HL-60 (cell line): ENCODE results near the gene PTGES2.

Experiments
- DNase-seq, 2 experiments: peaks; one replicate each; pipeline ENCODE4 v3.0.0-alpha.2; 2010 to 2020; ENCODE audit warnings: low read depth in 1 of 2, low spot score in 1 of 2
- H3K27ac ChIP-seq: fragments of 250-450 bp; sonication (Bioruptor Pico); replicated peaks from 2 replicates; pipeline ENCODE4 v1.5.1; 2020; ENCODE audit warnings: mild to moderate bottlenecking, moderate library complexity
- H3K27me3 ChIP-seq: fragments of 250-450 bp; sonication (Bioruptor Pico); 2 replicates; pipeline ENCODE4 v1.5.1; 2021; ENCODE audit warnings: mild to moderate bottlenecking, moderate library complexity; ENCODE audit not compliant: insufficient read depth, poor library complexity, severe bottlenecking
- H3K4me3 ChIP-seq: replicated peaks from 2 replicates; pipeline ENCODE4 v1.5.1; 2011; ENCODE audit warnings: mild to moderate bottlenecking, control low read depth, low read length; ENCODE audit not compliant: insufficient read depth
- GABPA ChIP-seq: IDR thresholded peaks from 2 replicates; pipeline ENCODE4 v1.6.1; 2012; ENCODE audit warnings: low read depth
- POLR2AphosphoS5 ChIP-seq: IDR thresholded peaks from 2 replicates; pipeline ENCODE4 v1.6.1; 2012; ENCODE audit warnings: low read depth
- SPI1 ChIP-seq: IDR thresholded peaks from 2 replicates; pipeline ENCODE4 v1.6.1; 2012; ENCODE audit warnings: low read depth, mild to moderate bottlenecking, borderline replicate concordance
- TF ChIP-seq, protein P1 (sequence below): IDR thresholded peaks from 2 replicates; pipeline ENCODE4 v1.6.1; 2012; ENCODE audit warnings: low read depth; ENCODE audit not compliant: insufficient replicate concordance
- TF ChIP-seq, protein P2 (sequence below): IDR thresholded peaks from one replicate; pipeline ENCODE4 v1.5.1; 2011; ENCODE audit warnings: low read length, control low read depth, inconsistent platforms; ENCODE audit not compliant: insufficient read depth

Gene PTGES2

DNA sequence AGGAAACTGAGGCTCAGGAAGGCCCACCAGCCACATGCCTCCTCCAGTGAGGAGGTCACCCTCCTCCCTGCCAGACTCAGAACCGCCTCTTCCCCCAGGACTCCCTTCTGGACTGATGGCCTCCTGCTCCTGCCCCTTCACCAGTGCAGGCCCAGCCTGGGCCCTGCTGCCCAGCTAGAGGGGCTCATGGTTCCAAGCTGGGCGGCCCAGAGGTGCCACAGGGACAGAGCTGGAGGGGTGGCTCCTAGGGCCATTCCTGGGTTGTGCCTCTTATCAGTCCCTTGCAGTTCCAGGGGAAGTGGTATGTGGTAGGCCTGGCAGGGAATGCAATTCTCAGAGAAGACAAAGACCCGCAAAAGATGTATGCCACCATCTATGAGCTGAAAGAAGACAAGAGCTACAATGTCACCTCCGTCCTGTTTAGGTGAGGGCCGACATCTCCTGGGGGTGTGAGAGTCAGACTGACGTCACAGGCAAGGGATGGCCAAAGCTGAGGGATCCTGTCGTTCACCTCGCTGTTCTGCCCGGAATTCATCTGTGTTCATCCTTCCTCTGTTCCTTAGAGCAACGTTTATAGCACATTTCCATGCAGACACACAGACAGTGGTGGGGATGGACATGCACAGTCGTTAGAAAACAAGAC is 22.5 kb upstream of the PTGES2 start:
- no peak overlapping the region for H3K4me3 ChIP-seq
- no peak for DNase-seq
- TF ChIP-seq SPI1 (no peak), POLR2AphosphoS5 (no peak), GABPA (no peak)
- TF ChIP-seq, protein P1, sequence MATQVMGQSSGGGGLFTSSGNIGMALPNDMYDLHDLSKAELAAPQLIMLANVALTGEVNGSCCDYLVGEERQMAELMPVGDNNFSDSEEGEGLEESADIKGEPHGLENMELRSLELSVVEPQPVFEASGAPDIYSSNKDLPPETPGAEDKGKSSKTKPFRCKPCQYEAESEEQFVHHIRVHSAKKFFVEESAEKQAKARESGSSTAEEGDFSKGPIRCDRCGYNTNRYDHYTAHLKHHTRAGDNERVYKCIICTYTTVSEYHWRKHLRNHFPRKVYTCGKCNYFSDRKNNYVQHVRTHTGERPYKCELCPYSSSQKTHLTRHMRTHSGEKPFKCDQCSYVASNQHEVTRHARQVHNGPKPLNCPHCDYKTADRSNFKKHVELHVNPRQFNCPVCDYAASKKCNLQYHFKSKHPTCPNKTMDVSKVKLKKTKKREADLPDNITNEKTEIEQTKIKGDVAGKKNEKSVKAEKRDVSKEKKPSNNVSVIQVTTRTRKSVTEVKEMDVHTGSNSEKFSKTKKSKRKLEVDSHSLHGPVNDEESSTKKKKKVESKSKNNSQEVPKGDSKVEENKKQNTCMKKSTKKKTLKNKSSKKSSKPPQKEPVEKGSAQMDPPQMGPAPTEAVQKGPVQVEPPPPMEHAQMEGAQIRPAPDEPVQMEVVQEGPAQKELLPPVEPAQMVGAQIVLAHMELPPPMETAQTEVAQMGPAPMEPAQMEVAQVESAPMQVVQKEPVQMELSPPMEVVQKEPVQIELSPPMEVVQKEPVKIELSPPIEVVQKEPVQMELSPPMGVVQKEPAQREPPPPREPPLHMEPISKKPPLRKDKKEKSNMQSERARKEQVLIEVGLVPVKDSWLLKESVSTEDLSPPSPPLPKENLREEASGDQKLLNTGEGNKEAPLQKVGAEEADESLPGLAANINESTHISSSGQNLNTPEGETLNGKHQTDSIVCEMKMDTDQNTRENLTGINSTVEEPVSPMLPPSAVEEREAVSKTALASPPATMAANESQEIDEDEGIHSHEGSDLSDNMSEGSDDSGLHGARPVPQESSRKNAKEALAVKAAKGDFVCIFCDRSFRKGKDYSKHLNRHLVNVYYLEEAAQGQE: no peak
- TF ChIP-seq, protein P2, sequence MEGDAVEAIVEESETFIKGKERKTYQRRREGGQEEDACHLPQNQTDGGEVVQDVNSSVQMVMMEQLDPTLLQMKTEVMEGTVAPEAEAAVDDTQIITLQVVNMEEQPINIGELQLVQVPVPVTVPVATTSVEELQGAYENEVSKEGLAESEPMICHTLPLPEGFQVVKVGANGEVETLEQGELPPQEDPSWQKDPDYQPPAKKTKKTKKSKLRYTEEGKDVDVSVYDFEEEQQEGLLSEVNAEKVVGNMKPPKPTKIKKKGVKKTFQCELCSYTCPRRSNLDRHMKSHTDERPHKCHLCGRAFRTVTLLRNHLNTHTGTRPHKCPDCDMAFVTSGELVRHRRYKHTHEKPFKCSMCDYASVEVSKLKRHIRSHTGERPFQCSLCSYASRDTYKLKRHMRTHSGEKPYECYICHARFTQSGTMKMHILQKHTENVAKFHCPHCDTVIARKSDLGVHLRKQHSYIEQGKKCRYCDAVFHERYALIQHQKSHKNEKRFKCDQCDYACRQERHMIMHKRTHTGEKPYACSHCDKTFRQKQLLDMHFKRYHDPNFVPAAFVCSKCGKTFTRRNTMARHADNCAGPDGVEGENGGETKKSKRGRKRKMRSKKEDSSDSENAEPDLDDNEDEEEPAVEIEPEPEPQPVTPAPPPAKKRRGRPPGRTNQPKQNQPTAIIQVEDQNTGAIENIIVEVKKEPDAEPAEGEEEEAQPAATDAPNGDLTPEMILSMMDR: no peak
- H3K27ac ChIP-seq: no peak overlapping the region
- no peaks in the 10 kb centered on the region for H3K27me3 ChIP-seq

DNA sequence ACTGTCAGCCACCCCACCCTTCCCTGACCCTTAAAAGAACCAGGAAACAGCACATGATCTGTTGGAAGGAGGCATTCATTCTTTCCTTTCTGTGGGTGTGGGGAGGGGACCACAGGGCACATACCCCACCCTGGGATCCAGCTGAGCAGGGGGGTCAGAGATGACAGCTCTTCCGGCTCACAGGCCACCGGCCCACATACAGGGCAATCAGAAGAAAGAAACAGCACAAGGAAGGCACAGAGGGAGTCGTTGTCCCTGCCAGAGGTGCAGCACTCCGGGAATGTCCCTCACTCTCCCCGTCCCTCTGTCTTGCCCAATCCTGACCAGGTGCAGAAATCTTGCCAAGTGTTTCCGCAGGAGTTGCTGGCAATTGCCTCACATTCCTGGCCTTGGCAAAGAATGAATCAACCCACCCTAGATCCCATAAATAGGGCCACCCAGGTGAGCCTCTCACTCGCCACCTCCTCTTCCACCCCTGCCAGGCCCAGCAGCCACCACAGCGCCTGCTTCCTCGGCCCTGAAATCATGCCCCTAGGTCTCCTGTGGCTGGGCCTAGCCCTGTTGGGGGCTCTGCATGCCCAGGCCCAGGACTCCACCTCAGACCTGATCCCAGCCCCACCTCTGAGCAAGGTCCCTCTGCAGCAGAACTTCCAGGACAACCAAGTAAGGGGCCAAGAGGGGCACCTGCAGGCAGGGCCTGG is 21.6 kb upstream of the PTGES2 start, which contains the start of gene LCN2:
TSS of gene LCN2 (plus strand) at position 453 of the 701 bp plus-strand sequence. CDS start at position 526, 73 bp downstream.
- Histone ChIP-seq H3K4me3 (no peak within 1 kb of the TSS), H3K27me3 (no peaks in the 10 kb centered on the region), H3K27ac (no peak within 1 kb of the TSS)
- DNase-seq: no peak
- TF ChIP-seq GABPA: no peak
- TF ChIP-seq, protein P1: no peak
- TF ChIP-seq, protein P2: no peak
- no peak for TF ChIP-seq POLR2AphosphoS5
- no peak for TF ChIP-seq SPI1

DNA sequence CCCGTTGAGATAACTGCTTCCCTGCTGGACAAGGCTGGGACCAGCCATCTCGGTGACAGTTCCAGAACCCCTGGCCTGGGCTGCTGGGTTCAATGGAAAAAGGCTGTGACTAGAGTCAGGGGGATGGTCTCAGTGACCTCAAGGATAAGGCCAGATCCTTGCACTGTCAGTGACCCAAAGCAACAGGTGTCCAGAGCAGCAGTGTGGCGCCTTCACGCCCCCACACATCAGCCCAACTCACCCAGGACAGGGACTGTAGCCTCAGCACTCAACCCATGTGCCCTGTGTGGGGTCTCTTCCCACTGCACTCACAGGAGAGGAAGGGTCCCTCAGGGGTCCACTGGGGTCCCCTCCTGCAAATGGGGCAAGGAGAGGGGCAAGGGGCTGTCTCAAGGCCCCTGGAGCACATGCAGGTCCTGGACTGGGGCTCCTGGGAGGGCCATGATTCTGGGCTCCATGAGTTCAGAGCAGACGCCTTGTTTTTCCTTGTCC is 21.0 kb upstream of the PTGES2 start:
- no peak for DNase-seq
- H3K27me3 ChIP-seq: no peaks in the 10 kb centered on the region
- TF ChIP-seq, protein P1: no peak
- TF ChIP-seq GABPA (no peak), SPI1 (no peak), POLR2AphosphoS5 (no peak)
- TF ChIP-seq, protein P2: no peak
- H3K27ac ChIP-seq: no peak overlapping the region
- no peak overlapping the region for H3K4me3 ChIP-seq
